SKM-1 (cell line): ENCODE results near the gene KPNB1.

Experiments
- DNase-seq: peaks from one replicate; lab custom pipeline; 2025; ENCODE audit not compliant: unreplicated experiment; lab: John Stamatoyannopoulos, UW

KPNB1 gene

GRCh38 chr17:47728214-47728877 lies 78.6 kb downstream of the KPNB1 start:
- DNase-seq: no peak

GRCh38 chr17:47729476-47729875 lies 79.8 kb downstream of the KPNB1 start:
- DNase-seq: no peak

GRCh38 chr17:47730681-47731080 lies 81.0 kb downstream of the KPNB1 start:
- no peak for DNase-seq

GRCh38 chr17:47731396-47731795 lies 81.7 kb downstream of the KPNB1 start:
- no peak for DNase-seq

- no peak for DNase-seq
Measured at GRCh38 chr17:47732399-47733046, 82.8 kb downstream of the KPNB1 start.

GRCh38 chr17:47733047-47733673 lies 83.4 kb downstream of the KPNB1 start, which contains the start of gene TBX21:
Gene TBX21 (plus strand): TSS chr17:47733236. CDS start chr17:47733455, 219 bp downstream.
- DNase-seq: no peak

- no peak for DNase-seq
Measured at GRCh38 chr17:47733674-47734410, 84.1 kb downstream of the KPNB1 start.

GRCh38 chr17:47735139-47735464 lies 85.4 kb downstream of the KPNB1 start:
- DNase-seq: no peak
